ENCODE data around the gene LHFPL3. TPM values are rescaled to one million over a fixed set of nuclear protein-coding genes. Genes with fewer than 3 reads are reported as not detected.
"Not testable (repeated sequence)": the region's sequence is repeated elsewhere in the genome, so short reads cannot be mapped to it uniquely, and the experiment has no call there.

Gene LHFPL3
- total RNA-seq, result not detected in 2 replicates
- not detected in 2 replicates for polyA plus RNA-seq

- Histone ChIP-seq H3K9me3 (ENCODE audit: low read depth) (no peaks in the 10 kb centered on the region), H3K27me3 (peaks cover 96% of the 10 kb centered on the region), H3K4me1 (ENCODE audit: low read depth) (peaks cover 8% of the 10 kb centered on the region), H3K27ac (no peak within 1 kb of the TSS), H3K36me3 (no peaks in the 10 kb centered on the region), H3K4me3 (peak within 1 kb of the TSS; percentile 26)
- TF ChIP-seq CTCF (IDR thresholded peaks at IDR 0.05; ENCODE audit: low read depth, low read length), result no peak
- peak; percentile 6 to 26 for DNase-seq (ENCODE audit: low read depth in 1 of 2, low spot score in 1 of 2)
Observed at GRCh38 chr7:104328296-104328969, at the start of gene LHFPL3. Gene LHFPL3 (plus strand): TSS chr7:104328603.

GRCh38 chr7:104281685-104282084 is 46.7 kb upstream of the LHFPL3 start:
- not testable (repeated sequence) for H3K4me3 ChIP-seq; H3K4me1 ChIP-seq (ENCODE audit: low read depth); DNase-seq (ENCODE audit: low read depth in 1 of 2, low spot score in 1 of 2); H3K9me3 ChIP-seq (ENCODE audit: low read depth); H3K27me3 ChIP-seq; H3K27ac ChIP-seq; H3K36me3 ChIP-seq

GRCh38 chr7:104286839-104287238 is 41.6 kb upstream of the LHFPL3 start:
- H3K9me3 ChIP-seq (ENCODE audit: low read depth), result no peaks in the 10 kb centered on the region
- no peak overlapping the region for H3K27ac ChIP-seq
- TF ChIP-seq CTCF (IDR thresholded peaks at IDR 0.05; ENCODE audit: low read depth, low read length), result no peak
- H3K27me3 ChIP-seq, result no peaks in the 10 kb centered on the region
- no peak for DNase-seq (ENCODE audit: low read depth in 1 of 2, low spot score in 1 of 2)
- no peaks in the 10 kb centered on the region for H3K36me3 ChIP-seq
- no peaks in the 10 kb centered on the region for H3K4me1 ChIP-seq (ENCODE audit: low read depth)
- H3K4me3 ChIP-seq, result no peak overlapping the region

DNA sequence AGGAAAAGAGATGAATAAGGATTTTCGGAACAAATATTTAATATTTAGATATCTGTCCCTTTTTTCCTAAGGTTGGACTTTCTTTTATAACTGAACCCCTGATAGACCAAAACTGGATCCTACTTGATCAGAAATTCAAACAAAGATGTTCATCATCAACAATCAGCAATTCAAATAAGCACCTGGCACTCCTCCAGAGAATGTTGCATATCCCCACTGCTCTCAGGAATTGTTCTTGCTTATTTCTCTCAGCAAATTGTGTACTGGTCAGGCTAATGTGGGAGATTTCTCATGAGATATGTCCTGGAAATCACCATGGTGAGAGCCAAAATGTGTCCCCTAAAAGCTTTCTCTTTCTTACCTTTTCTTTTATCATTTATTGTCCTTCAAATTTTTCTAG is 40.3 kb upstream of the LHFPL3 start:
- no peaks in the 10 kb centered on the region for H3K27me3 ChIP-seq
- no peaks in the 10 kb centered on the region for H3K36me3 ChIP-seq
- no peak for TF ChIP-seq CTCF (IDR thresholded peaks at IDR 0.05; ENCODE audit: low read depth, low read length)
- no peak overlapping the region for H3K27ac ChIP-seq
- DNase-seq (ENCODE audit: low read depth in 1 of 2, low spot score in 1 of 2), result no peak
- no peaks in the 10 kb centered on the region for H3K4me1 ChIP-seq (ENCODE audit: low read depth)
- H3K9me3 ChIP-seq (ENCODE audit: low read depth), result no peaks in the 10 kb centered on the region
- H3K4me3 ChIP-seq, result no peak overlapping the region

GRCh38 chr7:104294291-104294690 is 34.1 kb upstream of the LHFPL3 start:
- TF ChIP-seq CTCF (IDR thresholded peaks at IDR 0.05; ENCODE audit: low read depth, low read length), result no peak
- Histone ChIP-seq H3K4me1 (ENCODE audit: low read depth) (no peaks in the 10 kb centered on the region), H3K4me3 (no peak overlapping the region)

DNA sequence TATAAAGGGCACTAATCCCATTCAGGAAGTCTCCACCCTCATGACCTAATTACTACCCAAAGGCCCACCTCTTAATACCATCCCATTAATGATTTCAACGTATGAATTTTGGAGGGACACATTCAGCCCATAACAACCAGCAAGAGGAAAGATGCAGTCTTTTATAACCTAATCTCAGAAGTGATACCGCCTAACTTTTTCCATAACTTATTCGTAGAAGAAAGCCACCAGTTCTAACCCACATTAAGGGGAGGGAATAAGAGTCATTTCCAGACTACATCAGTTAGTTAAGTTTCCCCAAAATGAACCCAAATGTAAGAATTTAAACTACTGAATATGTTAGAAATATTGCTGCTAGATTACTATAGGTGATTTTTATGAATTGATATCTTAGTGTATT is 32.1 kb upstream of the LHFPL3 start:
- Histone ChIP-seq H3K4me3 (no peak overlapping the region), H3K9me3 (ENCODE audit: low read depth) (no peaks in the 10 kb centered on the region), H3K4me1 (ENCODE audit: low read depth) (no peaks in the 10 kb centered on the region), H3K27me3 (no peaks in the 10 kb centered on the region), H3K36me3 (no peaks in the 10 kb centered on the region), H3K27ac (no peak overlapping the region)
- no peak for DNase-seq (ENCODE audit: low read depth in 1 of 2, low spot score in 1 of 2)
- TF ChIP-seq CTCF (IDR thresholded peaks at IDR 0.05; ENCODE audit: low read depth, low read length), result no peak

More at GRCh38 chr7:104294291-104294690, 34.1 kb upstream of the LHFPL3 start:
- no peaks in the 10 kb centered on the region for H3K36me3 ChIP-seq
- H3K9me3 ChIP-seq (ENCODE audit: low read depth), result no peaks in the 10 kb centered on the region
- DNase-seq (ENCODE audit: low read depth in 1 of 2, low spot score in 1 of 2), result no peak
- H3K27ac ChIP-seq, result no peak overlapping the region
- H3K27me3 ChIP-seq, result no peaks in the 10 kb centered on the region
